NCI-H2171 treated with DMSO at 0.1 percent for 48 hours (cell line): Measurements from ENCODE around the gene ITGA1.
"Not testable (repeated sequence)": the region's sequence is repeated elsewhere in the genome, so short reads cannot be mapped to it uniquely, and the experiment has no call there.

Source experiments
- DNase-seq: peaks from one replicate; lab custom pipeline; 2025; lab: John Stamatoyannopoulos, UW

The ITGA1 gene

GRCh38 chr5:52787600-52788504, at the start of gene ITGA1, which contains the start of gene PELO:
Gene ITGA1, plus strand, starts transcription at chr5:52787916. Its CDS starts 438 bp downstream, at chr5:52788354.
Gene PELO, plus strand, starts transcription at chr5:52787916. Its CDS starts 12,479 bp downstream, at chr5:52800395.
- no peak for DNase-seq

- no peak for DNase-seq
Measured at GRCh38 chr5:52738095-52738506, 49.6 kb upstream of the ITGA1 start.

GRCh38 chr5:52740007-52740406, 47.7 kb upstream of the ITGA1 start:
- no peak for DNase-seq

- no peak for DNase-seq
Measured at GRCh38 chr5:52743012-52743411, 44.7 kb upstream of the ITGA1 start.

GRCh38 chr5:52743529-52743928, 44.2 kb upstream of the ITGA1 start:
- DNase-seq, result no peak

- DNase-seq, result no peak
Measured at GRCh38 chr5:52743970-52744369, 43.7 kb upstream of the ITGA1 start.

GRCh38 chr5:52744867-52745458, 42.8 kb upstream of the ITGA1 start:
- DNase-seq, result not testable (repeated sequence)

- DNase-seq, result no peak
Measured at GRCh38 chr5:52746539-52746938, 41.2 kb upstream of the ITGA1 start.

GRCh38 chr5:52748590-52748989, 39.1 kb upstream of the ITGA1 start:
- DNase-seq, result no peak

- no peak for DNase-seq
Measured at GRCh38 chr5:52749666-52750065, 38.0 kb upstream of the ITGA1 start.

- DNase-seq, result no peak
Measured at GRCh38 chr5:52751137-52751536, 36.6 kb upstream of the ITGA1 start.

- no peak for DNase-seq
Measured at GRCh38 chr5:52754051-52754450, 33.7 kb upstream of the ITGA1 start.

- DNase-seq, result no peak
Measured at GRCh38 chr5:52757527-52757926, 30.2 kb upstream of the ITGA1 start.

- no peak for DNase-seq
Measured at GRCh38 chr5:52758014-52758413, 29.7 kb upstream of the ITGA1 start.

- DNase-seq, result no peak
Measured at GRCh38 chr5:52759331-52759730, 28.4 kb upstream of the ITGA1 start.

GRCh38 chr5:52760695-52761366, 26.9 kb upstream of the ITGA1 start:
- no peak for DNase-seq

GRCh38 chr5:52767217-52767743, 20.4 kb upstream of the ITGA1 start:
- no peak for DNase-seq

- DNase-seq, result no peak
Measured at GRCh38 chr5:52767766-52768480, 19.8 kb upstream of the ITGA1 start.

- DNase-seq, result no peak
Measured at GRCh38 chr5:52769061-52769460, 18.7 kb upstream of the ITGA1 start.

- DNase-seq, result no peak
Measured at GRCh38 chr5:52770287-52770939, 17.3 kb upstream of the ITGA1 start.

- no peak for DNase-seq
Measured at GRCh38 chr5:52771343-52772039, 16.2 kb upstream of the ITGA1 start.
